ENCODE measurements around the gene MAML3.

The MAML3 gene

GRCh38 chr4:139764182-139764581 lies 389.8 kb downstream of the MAML3 start:
- TF ChIP-seq POLR2A (IDR thresholded peaks at IDR 0.05; ENCODE audit: low read depth, low read length): no peak
- no peak for DNase-seq (ENCODE audit: insufficient read length, low spot score)
- FAIRE-seq: no peak

GRCh38 chr4:139763672-139764071 lies 390.3 kb downstream of the MAML3 start:
- TF ChIP-seq POLR2A (IDR thresholded peaks at IDR 0.05; ENCODE audit: low read depth, low read length): no peak
- FAIRE-seq (no peak), DNase-seq (ENCODE audit: insufficient read length, low spot score) (no peak)

- FAIRE-seq (no peak), DNase-seq (ENCODE audit: insufficient read length, low spot score) (no peak)
- TF ChIP-seq POLR2A (IDR thresholded peaks at IDR 0.05; ENCODE audit: low read depth, low read length): no peak
Observed at GRCh38 chr4:139763205-139763604, 390.8 kb downstream of the MAML3 start.

- TF ChIP-seq POLR2A (IDR thresholded peaks at IDR 0.05; ENCODE audit: low read depth, low read length): no peak
- FAIRE-seq (no peak), DNase-seq (ENCODE audit: insufficient read length, low spot score) (no peak)
Observed at GRCh38 chr4:139762720-139763119, 391.3 kb downstream of the MAML3 start.

- no peak for TF ChIP-seq POLR2A (IDR thresholded peaks at IDR 0.05; ENCODE audit: low read depth, low read length)
- FAIRE-seq (no peak), DNase-seq (ENCODE audit: insufficient read length, low spot score) (no peak)
Observed at GRCh38 chr4:139761461-139761860, 392.5 kb downstream of the MAML3 start.

- no peak for TF ChIP-seq POLR2A (IDR thresholded peaks at IDR 0.05; ENCODE audit: low read depth, low read length)
- FAIRE-seq: no peak
- no peak for DNase-seq (ENCODE audit: insufficient read length, low spot score)
Observed at GRCh38 chr4:139760567-139760966, 393.4 kb downstream of the MAML3 start.

GRCh38 chr4:139759097-139759496 lies 394.9 kb downstream of the MAML3 start:
- TF ChIP-seq POLR2A (IDR thresholded peaks at IDR 0.05; ENCODE audit: low read depth, low read length): no peak
- DNase-seq (ENCODE audit: insufficient read length, low spot score): no peak
- no peak for FAIRE-seq

- no peak for TF ChIP-seq POLR2A (IDR thresholded peaks at IDR 0.05; ENCODE audit: low read depth, low read length)
- no peak for FAIRE-seq
Observed at GRCh38 chr4:139756391-139757180, 397.4 kb downstream of the MAML3 start.

GRCh38 chr4:139754938-139755337 lies 399.0 kb downstream of the MAML3 start:
- DNase-seq (ENCODE audit: insufficient read length, low spot score) (no peak), FAIRE-seq (no peak)
- TF ChIP-seq POLR2A (IDR thresholded peaks at IDR 0.05; ENCODE audit: low read depth, low read length): no peak

More at GRCh38 chr4:139756391-139757180, 397.4 kb downstream of the MAML3 start:
- no peak for DNase-seq (ENCODE audit: insufficient read length, low spot score)

GRCh38 chr4:139753686-139754085 lies 400.3 kb downstream of the MAML3 start:
- no peak for DNase-seq (ENCODE audit: insufficient read length, low spot score)
- TF ChIP-seq POLR2A (IDR thresholded peaks at IDR 0.05; ENCODE audit: low read depth, low read length): no peak
- no peak for FAIRE-seq

- no peak for FAIRE-seq
- no peak for DNase-seq (ENCODE audit: insufficient read length, low spot score)
- no peak for TF ChIP-seq POLR2A (IDR thresholded peaks at IDR 0.05; ENCODE audit: low read depth, low read length)
Observed at GRCh38 chr4:139749835-139750498, 404.0 kb downstream of the MAML3 start.

- TF ChIP-seq POLR2A (IDR thresholded peaks at IDR 0.05; ENCODE audit: low read depth, low read length): no peak
- DNase-seq (ENCODE audit: insufficient read length, low spot score) (no peak), FAIRE-seq (no peak)
Observed at GRCh38 chr4:139749338-139749737, 404.6 kb downstream of the MAML3 start.

GRCh38 chr4:139746431-139747171 lies 407.4 kb downstream of the MAML3 start:
- FAIRE-seq (no peak), DNase-seq (ENCODE audit: insufficient read length, low spot score) (no peak)
- no peak for TF ChIP-seq POLR2A (IDR thresholded peaks at IDR 0.05; ENCODE audit: low read depth, low read length)

- no peak for TF ChIP-seq POLR2A (IDR thresholded peaks at IDR 0.05; ENCODE audit: low read depth, low read length)
- FAIRE-seq: no peak
- DNase-seq (ENCODE audit: insufficient read length, low spot score): no peak
Observed at GRCh38 chr4:139745111-139745639, 408.8 kb downstream of the MAML3 start.
